HG03175 (cell line): Measurements from ENCODE around the gene IQSEC2.

ENCODE experiments used
- ATAC-seq: cut with Tn5 transposase; IDR thresholded peaks from one replicate; pipeline ENCODE4 v1.9.1; 2021; ENCODE audit warnings: mild to moderate bottlenecking, moderate library complexity; ENCODE audit not compliant: unreplicated experiment

The IQSEC2 gene

GRCh38 chrX:53305996-53306937 lies 24.9 kb upstream of the IQSEC2 start:
- no peak for ATAC-seq

- no peak for ATAC-seq
Measured at GRCh38 chrX:53305219-53305995, 24.0 kb upstream of the IQSEC2 start.

- no peak for ATAC-seq
Measured at GRCh38 chrX:53303195-53303594, 21.8 kb upstream of the IQSEC2 start.

DNA sequence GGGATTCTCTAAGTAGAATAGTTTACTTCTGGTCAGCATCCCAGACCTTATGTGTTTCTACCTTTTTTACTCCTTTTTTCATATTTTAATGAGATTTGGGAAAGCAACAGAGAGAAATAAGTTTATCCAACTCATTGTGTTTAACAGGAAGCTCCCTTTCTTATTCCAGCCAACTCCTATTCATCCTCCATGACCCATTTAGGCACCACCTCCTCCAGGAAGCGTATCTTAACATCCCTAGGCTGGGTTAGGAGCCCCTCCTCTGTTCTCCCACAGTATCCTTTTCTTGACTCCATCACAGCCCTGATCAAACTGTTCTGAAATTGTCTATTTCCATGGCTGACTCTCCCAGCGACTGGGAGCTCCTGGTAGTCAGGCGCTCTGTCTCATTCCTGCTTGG lies 18.8 kb upstream of the IQSEC2 start:
- no peak for ATAC-seq

DNA sequence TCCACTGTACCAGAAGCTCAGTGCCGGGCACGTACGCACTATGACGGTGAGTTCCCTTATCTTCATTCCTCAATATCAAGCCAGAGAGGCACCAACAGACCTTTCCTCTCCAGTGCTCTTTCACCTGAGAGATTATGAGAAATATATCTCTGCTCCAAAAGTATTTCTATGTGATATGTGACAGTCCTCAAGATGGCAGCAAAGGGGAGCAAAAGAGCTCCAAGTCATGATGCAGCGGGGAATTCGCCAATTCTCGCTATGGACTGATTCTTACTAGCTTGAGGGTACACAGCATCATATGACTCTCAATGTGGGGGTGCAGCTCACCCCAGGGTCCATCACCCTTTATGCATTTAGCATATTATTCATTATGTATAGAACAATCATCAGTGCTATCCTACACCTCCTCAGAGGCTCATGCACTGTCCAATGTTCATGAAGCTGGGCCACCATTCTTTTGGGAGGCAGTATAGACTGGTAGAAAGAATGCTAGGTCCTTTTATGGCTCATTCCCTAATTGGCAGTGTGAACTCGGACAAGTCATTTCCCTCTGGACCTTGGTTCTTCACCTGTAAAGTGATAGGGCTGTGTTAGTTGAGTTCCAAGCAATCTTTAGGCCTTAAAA lies 12.8 kb upstream of the IQSEC2 start:
- no peak for ATAC-seq

DNA sequence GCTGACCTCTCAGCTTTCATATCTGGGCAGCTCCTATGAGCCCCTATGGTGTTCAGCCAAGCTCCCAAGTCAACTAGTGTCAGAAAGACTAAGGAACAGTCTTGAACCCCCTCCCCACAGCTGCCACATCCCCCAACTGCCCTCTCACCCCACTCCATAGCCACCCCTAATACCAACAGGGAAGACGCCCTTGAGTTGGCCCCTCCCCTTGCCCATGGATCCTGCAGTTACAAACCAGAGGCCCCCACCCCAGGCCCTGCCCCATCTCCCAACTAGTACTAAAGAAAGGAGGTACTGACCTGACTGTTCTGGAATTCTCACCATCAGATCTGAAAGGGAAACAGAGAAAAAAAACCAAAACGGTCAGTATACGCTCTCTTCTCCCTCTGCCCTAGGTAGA lies 10.2 kb upstream of the IQSEC2 start:
- no peak for ATAC-seq

GRCh38 chrX:53290441-53291041 lies 9.2 kb upstream of the IQSEC2 start:
- ATAC-seq, result no peak

- no peak for ATAC-seq
Measured at GRCh38 chrX:53288189-53288588, 6.8 kb upstream of the IQSEC2 start.

DNA sequence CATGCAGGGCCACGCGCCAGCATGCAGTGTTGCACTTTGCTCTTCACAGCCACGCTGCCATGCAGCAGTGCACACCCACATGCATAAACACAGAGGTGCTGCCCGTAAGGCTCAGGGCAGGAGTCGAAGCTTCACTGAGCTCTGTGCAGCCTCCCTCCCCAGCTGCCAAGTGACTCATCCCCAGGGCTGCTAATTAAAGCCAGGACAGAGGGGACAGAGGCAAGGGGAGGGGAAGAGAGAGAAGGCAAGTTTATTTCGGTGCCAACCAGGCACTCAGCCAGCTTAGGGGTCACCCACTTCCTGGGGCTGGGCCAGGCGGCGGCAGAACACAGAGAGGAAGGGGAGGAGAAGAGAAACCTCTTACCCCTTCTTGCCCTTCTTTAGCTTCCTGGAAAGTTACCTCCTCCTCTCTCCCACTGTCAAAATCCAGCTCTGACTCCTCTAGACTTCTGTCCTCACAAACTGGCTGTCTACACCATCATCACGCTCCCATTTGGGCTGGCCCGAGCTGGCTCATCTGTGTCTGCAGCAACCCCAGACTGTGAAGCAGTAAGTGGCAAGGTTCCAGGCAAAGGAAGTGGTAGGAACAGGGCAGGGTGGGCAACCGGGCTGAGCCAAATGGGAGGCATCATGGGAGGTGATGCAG lies 6.2 kb upstream of the IQSEC2 start:
- no peak for ATAC-seq

GRCh38 chrX:53286171-53286570 lies 4.8 kb upstream of the IQSEC2 start:
- no peak for ATAC-seq

GRCh38 chrX:53285591-53285990 lies 4.2 kb upstream of the IQSEC2 start:
- ATAC-seq, result no peak

DNA sequence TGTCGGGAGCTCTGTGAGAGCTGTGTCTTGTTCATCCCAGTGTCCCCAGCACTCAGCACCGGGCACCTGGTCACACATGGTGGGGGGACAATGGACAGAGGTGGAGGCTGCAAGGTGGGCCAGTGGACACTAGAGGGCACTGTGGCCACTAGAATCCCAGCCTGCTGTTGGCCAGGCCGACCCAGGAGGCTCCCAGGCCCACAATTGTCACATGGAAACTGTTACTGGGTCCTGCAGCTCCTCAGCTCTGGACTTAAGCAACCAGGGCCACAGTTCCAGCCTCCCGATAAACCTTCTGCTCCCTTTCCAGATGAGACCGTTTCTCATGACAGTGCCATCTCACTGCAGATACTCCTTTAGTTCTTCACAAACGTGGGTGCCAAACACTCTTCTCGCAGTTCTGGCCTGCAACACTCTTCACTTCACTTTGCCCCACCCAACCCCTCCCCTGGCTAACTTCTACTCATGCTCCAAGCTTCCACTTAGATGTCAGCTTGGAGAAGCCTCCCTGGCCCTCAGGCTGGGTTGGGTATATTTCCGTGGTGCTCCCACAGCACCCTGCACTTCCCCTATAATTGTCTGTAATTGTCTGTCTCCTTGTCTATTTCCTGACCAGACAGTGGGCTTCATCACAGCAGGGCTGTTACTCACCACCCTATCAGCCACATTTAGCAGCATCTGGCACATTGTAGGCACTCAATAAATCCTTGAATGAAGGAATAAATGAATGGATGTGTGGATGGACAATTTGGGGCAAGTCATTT lies 3.5 kb upstream of the IQSEC2 start:
- ATAC-seq, result no peak

GRCh38 chrX:53283567-53283966 lies 2.2 kb upstream of the IQSEC2 start:
- no peak for ATAC-seq

GRCh38 chrX:53283099-53283498 lies 1.7 kb upstream of the IQSEC2 start:
- no peak for ATAC-seq

DNA sequence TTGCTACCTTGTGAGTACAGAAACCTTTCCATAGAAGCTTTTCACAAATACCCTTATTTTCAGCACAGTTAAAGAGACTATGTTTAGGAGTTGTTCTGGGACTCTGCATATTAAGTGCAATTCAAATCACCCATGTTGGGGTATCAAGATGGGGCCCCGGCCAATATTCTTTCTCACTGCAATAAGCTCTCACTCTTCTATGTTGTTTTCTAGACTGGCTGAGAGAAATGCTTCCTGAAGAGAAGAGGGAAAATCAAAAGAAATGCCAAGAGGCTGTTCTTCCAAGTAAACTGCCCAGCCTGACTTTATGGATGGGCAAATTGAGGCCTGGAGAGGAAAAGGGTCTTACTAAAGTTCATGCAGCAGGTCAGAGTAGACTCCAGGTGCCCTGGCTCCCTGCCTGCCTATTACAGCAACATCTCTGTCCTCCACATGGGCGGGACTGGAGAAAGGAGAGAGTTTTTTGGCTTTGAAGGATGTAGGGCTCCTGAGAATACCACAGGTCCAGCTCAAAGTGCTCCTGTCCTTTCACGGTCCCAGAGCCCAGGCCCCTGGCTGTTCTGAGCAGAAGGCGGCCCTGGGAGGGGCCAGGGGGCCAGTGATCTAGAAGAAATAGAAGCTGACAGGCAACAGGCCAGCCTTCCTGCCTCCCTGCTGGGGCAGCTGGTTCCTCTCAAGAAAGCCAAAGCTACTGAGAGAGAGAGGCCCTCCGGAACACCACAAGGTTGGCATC lies 745 bp upstream of the IQSEC2 start:
- no peak for ATAC-seq

- no peak for ATAC-seq
Measured at GRCh38 chrX:53280331-53281320, 758 bp downstream of the IQSEC2 start.

DNA sequence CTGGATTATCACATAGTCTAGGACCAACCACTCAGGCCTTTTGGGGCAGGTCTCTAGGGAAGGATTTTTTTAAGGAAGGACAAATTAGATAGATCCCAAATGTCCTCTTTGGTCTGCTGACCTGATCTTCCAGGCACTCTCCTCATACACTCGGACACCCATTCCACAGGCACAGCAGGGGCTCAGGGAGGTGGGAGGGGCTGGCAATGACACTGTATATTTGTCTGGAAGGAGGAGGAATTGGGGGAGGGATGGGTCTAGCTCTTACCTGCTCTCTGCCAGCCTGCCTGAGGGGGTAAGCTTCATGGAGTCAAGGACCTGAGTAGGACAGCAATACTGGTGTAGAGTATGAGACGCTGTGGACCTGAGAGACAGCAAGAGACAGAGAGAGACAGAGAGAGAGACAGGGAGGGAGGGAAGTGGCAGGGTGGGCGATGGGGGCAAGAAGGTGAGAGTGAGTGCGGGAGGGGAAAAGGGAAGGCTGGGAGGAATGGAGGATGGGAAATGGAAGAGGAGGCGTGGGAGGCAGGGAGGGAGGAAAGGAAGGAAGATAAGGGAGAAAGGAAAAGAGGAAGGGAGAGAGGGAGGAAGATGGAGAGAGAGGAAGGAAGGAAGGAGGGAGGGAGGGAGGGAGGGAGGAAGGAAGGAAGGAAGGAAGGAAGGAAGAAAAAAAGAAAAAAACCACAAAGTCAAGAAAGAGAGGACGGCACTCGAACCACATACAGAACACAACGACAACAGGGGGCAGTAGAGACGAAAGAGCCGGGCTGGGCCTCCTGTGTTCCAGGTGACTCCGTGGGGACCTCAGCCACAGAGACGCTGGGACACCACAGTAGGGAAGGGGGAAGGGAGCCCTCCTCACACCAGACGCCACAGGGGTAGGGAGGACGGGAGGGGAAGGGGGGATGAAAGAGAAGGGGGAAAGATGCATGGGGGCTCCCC lies 1.8 kb downstream of the IQSEC2 start:
- no peak for ATAC-seq
